NCI-H1048 (cell line): ENCODE measurements around the gene RABL3.
"Not testable (repeated sequence)": the region's sequence is repeated elsewhere in the genome, so short reads cannot be mapped to it uniquely, and the experiment has no call there.

Experiments
- DNase-seq: peaks from one replicate; lab custom pipeline; 2025; lab: John Stamatoyannopoulos, UW

The RABL3 gene

DNA sequence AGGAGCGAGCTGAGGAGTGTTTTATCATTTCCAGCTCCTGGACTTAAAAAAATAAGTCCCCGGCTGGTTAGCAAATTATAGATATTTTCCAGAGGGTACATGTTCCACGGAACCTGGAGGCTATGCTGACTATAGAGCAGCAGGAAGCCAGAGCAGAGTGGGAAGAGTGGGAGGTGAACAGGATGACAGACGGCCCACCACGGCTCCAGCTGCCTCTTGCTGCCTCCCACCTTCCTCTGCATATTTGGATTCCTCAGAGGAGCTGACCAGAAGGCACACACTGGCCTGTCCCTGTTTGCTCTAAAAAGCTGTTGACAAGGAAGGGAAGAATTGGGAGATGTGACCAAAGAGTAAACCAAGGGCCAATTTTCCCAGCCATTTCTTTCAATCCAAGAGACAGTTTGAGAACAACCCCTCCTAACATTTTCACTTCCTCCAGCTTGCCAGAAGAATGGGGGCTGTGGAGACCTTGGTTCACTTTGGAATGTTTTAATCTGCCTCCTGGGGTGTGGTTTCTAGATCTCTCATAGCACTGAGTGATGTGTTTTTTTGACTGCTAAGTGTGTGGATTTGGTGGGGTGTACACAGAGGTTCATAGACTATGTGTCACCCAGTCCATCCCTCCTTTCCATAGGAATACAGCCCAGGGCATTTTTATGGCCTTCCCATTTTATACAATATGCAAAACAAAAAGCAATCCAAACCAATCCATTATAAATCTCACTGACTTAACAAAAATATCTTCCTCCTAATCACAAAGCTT is 97.1 kb downstream of the RABL3 start:
- no peak for DNase-seq

DNA sequence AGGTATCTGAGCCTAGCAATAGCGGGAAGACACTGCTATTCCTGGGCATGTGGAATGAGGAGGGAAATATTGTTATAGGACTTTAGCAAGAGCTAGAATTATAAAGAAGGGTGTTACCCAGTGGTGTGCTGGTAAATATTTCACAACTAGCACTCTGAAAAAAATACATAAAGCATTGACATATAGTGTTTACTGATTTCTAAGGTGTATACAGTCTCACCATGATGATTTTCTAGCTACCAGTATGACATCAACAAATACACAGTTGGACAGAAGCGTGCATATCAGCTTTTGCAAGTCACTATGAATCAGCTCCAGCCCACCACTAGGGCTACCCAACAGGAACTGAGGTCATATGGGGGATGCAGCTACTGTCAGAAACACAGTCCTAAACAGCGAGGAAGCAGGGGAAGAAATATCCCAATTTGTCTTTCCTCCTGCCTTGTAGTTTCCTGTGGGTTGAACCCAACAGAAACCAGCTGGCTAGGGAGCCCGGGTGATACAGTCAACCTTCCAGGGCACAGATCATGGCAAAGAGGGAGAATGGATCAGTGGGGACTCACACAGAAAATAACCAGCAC is 99.9 kb downstream of the RABL3 start:
- DNase-seq, result no peak

DNA sequence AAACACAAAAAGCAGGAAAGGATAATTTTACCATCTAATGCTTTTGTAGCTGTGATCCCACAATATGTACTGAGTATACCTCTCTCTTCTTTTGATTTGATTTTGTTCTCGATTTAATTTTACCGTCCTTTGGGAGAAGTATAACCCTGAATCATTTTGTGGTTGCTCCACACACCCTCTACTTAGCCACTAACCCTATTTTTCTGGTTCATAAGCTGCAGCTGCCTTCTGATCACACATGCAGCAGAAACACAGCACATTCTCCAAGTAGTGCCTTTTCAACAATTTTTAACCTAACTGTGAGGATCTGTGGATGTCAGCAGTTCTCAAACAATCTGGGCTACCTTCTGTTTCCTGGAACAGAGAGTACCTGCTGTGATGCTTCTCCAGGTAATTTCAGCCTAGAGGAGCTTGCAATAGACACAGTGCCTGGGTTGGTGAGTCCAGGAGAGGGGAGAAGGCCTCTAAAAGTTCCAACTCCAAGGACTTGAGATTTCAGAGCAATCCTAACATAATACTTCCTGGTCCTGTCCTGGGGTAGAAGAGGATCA is 100.5 kb downstream of the RABL3 start:
- no peak for DNase-seq

DNA sequence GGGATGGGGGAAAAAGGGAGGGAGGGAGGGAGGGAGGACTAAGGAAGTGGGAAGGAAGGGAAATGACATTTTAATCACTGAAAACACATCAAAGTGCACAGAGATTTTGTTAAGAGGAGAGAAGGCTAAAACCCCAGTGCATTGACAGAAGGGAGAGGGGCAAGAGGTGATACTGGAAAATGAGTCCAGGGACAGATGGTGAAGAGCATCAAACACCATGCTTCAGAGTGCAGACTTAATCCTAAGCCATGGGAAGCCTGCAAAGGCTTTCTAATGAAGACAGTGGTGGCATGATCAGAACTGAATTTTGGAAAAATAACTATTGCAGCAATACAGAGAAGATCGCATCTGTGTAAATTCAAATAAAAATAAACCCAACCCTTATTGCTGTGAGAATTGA is 102.1 kb downstream of the RABL3 start:
- no peak for DNase-seq

DNA sequence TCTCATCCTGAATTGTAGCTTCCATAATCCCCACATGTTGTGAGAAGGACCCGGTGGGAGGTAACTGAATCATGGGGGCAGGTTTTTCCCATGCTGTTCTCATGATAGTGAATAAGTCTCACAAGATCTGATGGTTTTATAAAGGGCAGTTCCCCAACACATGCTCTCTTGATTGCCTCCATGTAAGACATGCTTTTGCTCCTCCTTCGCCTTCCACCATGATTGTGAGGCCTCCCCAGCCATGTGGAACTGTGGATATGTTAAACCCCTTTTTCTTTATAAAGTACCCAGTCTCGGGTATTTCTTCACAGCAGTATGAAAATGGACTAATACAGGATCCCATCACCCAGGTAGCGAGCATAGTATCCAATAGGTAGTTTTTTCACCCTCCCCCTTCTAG is 103.5 kb downstream of the RABL3 start:
- DNase-seq, result not testable (repeated sequence)

DNA sequence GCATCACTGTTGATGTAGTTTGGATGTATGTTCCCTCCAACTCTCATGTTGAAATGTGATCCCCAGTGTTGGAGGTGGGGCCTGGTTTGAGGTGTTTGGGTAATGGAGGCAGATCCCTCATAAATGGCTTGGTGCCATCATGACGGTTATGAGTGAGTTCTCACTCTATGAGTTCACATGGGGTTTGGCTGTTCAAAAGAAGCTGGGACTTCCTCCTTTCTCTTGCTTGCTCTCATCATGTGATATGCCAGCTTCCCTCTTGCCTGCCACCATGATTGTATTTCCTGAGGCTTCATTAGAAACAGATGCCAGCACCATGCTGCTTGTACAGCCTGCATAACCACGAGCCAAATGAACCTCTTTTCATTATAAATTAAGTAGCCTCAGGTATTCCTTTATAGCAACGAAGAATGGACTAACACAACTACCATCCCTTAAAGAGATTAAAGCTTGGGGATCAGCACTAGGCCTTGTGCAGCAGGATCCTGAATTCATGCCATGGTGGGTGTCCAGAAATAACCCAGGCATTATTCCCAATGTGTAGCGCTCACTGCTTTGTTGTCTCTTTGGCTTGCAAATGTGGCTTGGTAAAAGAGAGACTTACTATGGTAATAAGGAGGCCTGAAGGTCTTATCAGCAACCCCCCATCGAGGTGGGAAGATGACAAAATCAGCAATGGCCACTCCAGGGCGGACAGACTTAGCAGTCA is 104.3 kb downstream of the RABL3 start:
- no peak for DNase-seq

DNA sequence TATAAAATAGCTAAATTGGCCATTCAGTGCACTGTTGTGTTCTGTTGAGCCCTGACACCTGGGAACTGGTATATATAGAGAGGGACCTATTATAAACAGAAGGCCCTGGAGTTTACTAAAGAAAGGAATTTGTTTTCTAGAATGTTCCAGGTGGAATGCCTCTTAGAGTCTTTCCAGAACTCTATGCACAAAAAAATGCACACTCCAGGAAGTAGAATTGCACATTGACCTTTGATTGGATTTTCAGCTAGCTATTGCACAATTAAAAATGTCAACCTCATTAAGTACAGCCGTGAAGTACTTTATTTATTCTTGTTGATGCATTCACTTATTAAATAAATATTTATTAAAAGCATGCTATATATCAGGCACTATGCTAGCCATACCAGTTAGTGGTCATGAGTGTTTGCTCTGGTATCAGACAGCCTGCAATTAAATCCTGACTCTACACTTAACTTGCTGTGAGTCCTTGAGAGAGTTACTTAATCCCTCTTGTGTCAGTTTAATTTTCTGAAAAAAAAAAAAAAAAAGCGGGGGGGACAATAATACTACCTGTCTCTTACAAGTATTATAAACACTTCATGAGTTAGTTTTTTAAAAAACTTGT is 105.4 kb downstream of the RABL3 start:
- no peak for DNase-seq
